GM12892 (cell line): Measurements from ENCODE around the gene P2RX3.

Experiments
- DNase-seq: peaks from one replicate; pipeline ENCODE4 v3.0.0; 2011; ENCODE audit not compliant: insufficient read length
- FAIRE-seq: peaks from 2 replicates; lab custom pipeline; 2011; peaks lifted over from hg19 to GRCh38; lab: Jason Lieb, UNC
- POLR2A ChIP-seq: IDR thresholded peaks from 2 replicates; pipeline ENCODE4 v1.6.1; 2011; ENCODE audit warnings: low read depth, low read length, control low read depth
- POLR2AphosphoS5 ChIP-seq: IDR thresholded peaks from 2 replicates; pipeline ENCODE4 v1.6.1; 2011; ENCODE audit warnings: low read depth, low read length, control low read depth
- TAF1 ChIP-seq: IDR thresholded peaks from 2 replicates; pipeline ENCODE4 v1.6.1; 2011; ENCODE audit warnings: low read depth, mild to moderate bottlenecking, control low read depth, low read length, borderline replicate concordance

The P2RX3 gene

DNA sequence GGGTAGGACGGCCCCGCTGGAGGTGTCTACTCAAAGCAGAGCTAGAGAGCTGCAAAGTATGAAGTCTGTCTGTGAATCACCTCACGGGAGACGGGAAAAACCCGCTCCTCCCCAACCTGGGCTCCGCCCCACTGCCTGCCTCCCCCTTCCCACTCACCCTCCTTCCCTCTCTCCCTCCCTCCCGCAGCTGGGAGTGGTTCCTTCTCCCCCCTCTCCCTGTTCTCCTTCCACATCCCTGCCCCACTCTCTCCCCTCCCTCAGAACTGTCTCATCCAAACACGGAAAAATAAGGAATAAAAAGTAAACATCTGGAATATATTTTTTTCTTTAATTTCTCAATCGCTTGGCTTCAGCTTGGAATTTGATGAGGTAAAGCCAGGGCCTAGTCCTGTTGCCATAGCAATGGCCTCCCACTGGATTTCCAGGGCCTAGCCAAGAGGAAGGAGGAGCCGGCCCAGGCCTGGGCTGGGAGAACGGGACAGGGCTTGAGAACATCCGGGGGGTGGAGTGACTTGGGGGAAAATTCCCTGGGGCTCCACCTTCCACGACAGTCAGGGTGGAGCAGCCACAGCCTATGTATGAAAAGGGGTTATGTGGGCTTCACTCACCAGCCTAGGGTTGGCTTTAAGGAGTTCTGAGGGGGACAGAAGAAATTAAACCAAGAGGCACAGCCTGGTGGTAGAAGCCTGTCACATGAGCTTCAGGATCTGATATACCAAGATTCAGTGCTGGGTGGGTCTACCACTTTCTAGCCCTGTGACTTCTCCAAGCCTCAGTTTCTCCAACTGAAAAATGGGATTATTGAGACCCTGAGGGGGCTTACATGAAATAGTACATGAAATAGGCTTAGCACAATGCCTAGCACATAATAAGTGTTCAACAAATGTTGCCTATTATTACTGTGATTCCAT, 15.6 kb upstream of the P2RX3 start:
- FAIRE-seq (no peak), DNase-seq (no peak)
- TF ChIP-seq POLR2AphosphoS5 (no peak), POLR2A (no peak), TAF1 (no peak)

DNA sequence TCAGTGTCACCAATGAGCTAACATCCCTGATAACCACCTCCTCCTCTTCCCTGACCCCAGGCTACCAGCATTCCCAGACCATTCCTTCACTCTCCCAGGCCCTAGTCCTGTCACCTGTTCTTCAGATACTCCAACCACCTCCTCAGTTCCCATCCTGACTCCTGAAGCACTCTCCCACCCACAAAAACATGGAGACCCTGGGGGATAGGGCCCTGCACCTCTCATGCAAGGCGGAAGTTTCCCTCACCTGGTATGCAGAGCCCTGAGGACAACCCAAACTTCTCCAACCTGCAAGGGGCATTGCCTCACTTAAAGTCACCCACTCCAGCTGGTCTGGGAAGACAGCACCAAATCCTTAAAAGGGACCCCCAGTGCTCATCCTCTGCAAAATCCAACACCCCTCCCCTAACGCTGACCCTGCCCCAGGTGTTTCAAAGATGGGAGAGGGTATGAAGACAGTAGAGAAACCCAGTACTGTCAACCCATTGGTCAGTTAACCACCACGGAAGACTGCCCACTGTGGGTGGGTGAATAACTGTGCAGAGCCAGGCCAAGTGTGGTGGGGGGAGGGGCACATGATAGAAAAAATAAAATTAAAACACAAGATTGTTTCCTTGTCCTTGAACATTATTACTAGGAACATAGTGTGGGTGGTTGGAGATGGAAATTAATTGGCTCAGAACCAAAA, 14.8 kb upstream of the P2RX3 start:
- DNase-seq, result no peak
- TF ChIP-seq TAF1, result no peak
- TF ChIP-seq POLR2AphosphoS5, result no peak
- no peak for TF ChIP-seq POLR2A
- peak; percentile 36 for FAIRE-seq

DNA sequence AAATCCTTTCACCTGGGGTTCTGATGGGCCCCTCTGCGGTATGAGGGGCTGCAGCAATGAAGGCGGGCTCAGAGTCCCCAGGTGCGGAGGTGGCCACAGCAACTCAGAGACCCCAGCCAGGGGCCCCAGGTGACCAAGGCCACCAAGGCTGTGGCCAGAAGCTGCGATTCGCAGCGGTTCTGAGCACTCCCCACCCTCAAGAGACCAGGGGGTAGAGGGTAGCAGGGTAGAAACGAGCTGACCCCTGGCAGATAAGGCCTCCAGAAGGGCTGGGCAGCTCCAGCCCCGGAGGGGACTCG, 14.3 kb upstream of the P2RX3 start:
- FAIRE-seq (no peak), DNase-seq (no peak)
- TF ChIP-seq POLR2AphosphoS5, result no peak
- TF ChIP-seq POLR2A, result no peak
- no peak for TF ChIP-seq TAF1

DNA sequence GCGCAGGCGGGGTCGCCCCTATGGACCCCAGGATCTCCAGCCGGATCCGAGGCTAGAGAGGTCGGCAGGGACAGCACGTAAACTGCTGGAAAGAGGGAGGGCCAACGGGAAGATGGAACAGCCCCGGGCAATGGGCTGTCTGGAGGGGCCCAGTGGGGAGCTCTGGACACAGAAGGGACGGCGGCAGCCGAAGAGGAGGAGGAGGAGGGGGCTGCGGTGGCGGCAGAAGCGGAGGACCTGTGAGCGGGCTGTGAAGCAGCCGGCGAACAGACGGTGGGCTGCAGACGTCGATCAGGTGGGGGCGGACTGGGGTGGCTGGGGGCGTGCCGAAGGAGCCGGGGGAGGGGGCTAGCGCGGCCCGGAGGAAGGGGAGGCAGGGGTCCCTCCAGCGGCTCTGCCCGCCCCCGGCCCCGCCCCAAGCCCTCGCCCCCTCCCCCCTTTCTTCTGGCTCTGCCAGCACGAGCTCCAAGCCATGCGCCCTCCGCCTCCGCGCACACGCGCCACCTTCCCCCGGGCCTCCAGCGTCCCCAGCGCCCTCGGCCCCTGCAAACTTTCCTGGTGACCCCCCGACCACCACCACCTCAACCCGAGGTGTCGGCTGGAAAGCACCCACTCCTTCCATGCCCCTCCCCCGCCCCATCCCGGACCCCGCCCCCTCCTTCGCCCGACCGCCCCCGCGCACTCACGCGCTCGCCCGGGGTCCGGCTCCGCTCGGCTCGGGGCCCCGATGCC, 13.8 kb upstream of the P2RX3 start:
- FAIRE-seq (no peak), DNase-seq (peak; percentile 59)
- TF ChIP-seq POLR2AphosphoS5 (no peak), POLR2A (no peak), TAF1 (no peak)

DNA sequence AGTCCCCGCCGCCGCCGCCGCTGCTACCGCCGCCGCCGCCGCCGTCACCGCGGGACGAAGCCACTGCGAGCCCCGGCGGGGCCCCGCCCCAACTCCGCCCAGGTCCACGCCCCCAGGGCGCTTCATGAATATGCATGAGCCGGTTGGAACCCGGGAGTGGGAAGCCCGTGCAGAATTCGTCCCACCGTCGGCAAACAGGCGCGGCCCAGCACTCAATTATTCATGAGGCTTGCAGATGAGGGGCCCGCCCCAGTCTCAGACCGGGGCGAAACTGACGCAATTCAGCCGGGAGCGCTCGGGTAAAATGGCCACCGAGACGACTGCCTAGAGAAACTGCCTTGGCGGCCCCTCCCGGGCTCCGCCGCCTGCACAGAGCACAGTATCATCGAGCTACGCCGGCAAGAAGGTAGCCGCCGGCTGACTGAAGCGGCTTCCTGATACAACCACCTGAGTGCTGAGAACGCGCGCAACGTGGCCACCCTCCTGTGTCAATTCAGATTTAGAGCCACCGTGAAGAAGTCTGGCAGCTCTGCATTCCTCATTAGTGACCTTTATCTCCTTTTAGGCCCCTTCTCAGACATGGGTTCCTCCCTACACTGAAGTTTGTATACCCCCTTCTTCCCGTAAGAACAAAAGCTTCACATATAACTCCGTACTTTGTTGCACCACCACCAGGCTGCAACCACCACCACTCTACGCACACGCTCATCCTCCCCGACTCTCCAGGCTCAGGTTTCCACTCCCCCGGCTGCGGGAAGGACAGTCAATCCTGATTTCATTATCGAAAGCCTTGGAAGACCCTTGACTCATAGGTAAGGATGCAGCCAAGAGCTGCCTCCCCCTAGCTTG, 13.0 kb upstream of the P2RX3 start, which contains the start of gene TNKS1BP1:
TNKS1BP1 (minus strand) TSS at position 67 of the 849 bp plus-strand sequence. CDS start 3,067 bp downstream, outside the sequence.
- DNase-seq (peak; percentile 90), FAIRE-seq (peak; percentile 98)
- TF ChIP-seq TAF1 (peak; percentile 87), POLR2AphosphoS5 (peak; percentile 83), POLR2A (peak; percentile 90)

DNA sequence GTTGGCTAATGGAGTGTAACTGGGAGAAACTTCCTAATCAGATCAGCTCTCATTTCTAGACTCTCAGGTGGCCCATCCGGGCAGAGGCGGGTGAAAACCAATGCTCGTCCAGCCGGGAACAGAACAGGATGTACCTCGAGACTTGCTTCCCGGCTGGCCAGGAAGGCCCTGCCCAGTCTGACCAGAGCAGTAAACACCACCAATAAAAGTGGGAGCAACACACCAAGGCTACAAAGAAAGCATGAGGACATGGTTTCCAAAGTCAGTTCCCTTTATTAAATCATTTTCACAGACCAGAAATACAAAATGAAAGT, 12.5 kb upstream of the P2RX3 start:
- TF ChIP-seq POLR2AphosphoS5 (no peak), POLR2A (no peak), TAF1 (no peak)
- no peak for FAIRE-seq
- no peak for DNase-seq

DNA sequence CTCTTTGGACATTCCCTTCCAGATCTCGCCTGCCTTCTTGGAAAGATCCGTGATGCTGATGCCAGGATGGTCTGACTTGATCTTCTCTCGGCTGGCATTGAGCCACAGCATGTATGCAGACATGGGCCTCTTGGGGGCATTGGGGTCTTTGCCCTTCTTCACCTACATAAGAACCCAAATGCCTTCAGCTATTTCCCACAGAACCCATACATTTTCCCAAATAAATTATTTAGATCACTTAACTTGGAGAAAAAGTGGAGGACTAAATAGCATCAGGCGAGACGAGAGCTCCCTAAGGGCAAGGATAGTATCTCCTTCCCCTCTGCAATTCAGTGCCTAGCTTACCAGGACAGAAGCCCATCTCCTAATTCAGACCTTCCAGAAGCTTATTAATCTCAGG, 10.4 kb upstream of the P2RX3 start:
- FAIRE-seq (no peak), DNase-seq (no peak)
- no peak for TF ChIP-seq TAF1

DNA sequence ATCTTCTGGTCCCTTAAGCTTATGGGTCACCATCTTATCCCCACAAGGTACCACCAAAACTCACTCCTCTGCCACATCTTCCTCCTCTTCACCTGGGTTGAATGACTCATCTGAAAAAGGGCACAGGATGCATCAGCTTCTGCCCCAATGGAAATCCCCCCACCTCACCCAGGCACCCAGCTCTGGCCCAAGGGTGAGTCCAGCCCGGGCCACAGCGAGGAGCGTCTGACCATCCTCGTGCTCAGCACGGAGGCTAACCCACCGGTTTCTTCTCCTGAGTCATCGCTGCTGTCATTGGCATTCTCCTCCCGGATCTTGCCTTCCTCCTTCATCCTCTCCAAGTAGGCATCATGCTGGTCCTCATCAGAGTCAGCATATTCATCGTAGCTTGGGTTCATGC, 8.1 kb upstream of the P2RX3 start:
- no peak for TF ChIP-seq POLR2AphosphoS5
- no peak for TF ChIP-seq POLR2A
- no peak for TF ChIP-seq TAF1
- DNase-seq, result no peak
- FAIRE-seq, result no peak

DNA sequence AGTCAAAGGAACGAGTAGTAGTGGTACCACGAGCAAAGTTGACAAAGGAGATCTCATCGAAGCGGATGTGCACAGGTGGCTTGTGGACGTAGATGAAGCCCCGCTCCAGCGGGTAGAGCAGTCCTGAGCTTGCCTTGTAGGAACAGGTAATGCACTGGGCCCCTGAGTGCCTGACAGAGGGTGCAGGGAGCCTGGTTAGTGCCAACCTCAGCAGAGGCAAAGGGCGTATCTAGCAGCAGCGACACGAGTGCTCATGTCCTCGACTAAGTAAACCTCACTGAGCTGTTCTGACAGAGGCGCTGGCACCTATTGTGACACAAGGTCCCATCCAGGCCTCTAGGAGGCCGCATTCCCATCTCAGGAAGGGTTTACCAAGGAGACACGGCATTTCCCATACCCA, 6.4 kb upstream of the P2RX3 start:
- no peak for TF ChIP-seq POLR2A
- TF ChIP-seq TAF1, result no peak
- TF ChIP-seq POLR2AphosphoS5, result no peak
- peak; percentile 38 for FAIRE-seq
- DNase-seq, result no peak

DNA sequence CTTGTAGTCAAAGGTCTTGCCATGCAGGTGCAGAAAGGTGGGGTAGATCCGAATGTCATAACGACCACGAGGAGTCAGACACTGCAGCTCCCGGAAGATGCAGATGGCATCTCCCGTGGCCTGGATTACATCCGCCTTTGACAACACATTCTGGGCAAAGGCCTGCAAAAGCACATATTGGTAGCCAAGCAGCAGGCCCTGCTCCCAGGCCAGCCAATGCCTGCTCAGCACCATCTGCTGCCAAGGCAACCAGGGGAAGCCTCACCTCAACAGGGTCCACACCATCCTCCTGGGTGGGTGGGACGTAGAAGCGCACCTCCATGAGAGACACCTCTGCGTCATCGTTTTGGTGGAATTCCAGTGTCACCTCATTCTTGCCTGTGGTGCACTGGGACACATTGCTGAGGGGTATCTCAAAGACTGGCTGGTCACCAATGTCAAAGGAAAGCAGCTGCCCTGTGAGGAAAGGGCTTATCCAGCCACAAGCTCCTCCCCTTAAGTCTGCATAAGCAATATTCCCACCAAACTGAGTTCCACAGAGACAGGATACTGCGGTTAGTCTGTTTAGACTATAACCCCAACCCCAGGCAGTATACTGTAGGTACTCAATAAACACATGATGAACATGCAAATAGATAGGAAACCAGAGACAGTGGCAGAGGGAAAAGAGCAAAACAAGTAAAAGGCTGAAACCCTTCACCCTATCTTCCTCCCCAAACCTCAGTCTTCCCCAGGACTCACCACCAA, 5.3 kb upstream of the P2RX3 start:
- FAIRE-seq, result no peak

More for the DNA sequence above, 5.3 kb upstream of the P2RX3 start:
- no peak for DNase-seq
- no peak for TF ChIP-seq TAF1
- no peak for TF ChIP-seq POLR2AphosphoS5
- no peak for TF ChIP-seq POLR2A
